Activated T-cell treated with anti-CD3 and anti-CD28 coated beads, Interleukin-2, amount 50 U/mL, for 72 hours (primary cell): ENCODE data around the gene SLC35A4. TPM values are rescaled to one million over a fixed set of nuclear protein-coding genes. Genes with fewer than 3 reads are reported as not detected.
"Not testable (repeated sequence)": the region's sequence is repeated elsewhere in the genome, so short reads cannot be mapped to it uniquely, and the experiment has no call there.

Experiments used
- ATAC-seq, 2 donors: fragments of 150-1000 bp; cut with Tn5 transposase; replicated peaks in 1 of 2; 2 replicates each; pipeline ENCODE4 v1.10.0; 2021; ENCODE audit warnings: moderate library complexity in 2 of 2, mild to moderate bottlenecking in 1 of 2
- DNase-seq, 2 donors: peaks; one replicate each; pipeline ENCODE4 v3.0.0; 2021 to 2022; ENCODE audit warnings: mixed read lengths in 1 of 2
- H3K27ac Mint-ChIP-seq: one replicate; pipeline ENCODE4 v1.8.0; 2022; ENCODE audit warnings: mild to moderate bottlenecking, moderate library complexity, mixed read lengths
- H3K27me3 Mint-ChIP-seq: one replicate; pipeline ENCODE4 v1.8.0; 2022; ENCODE audit warnings: low read depth, mixed read lengths
- H3K36me3 Mint-ChIP-seq, 2 donors: one replicate each; pipeline ENCODE4 v1.8.0; 2022; ENCODE audit warnings: mixed read lengths in 2 of 2, mild to moderate bottlenecking in 1 of 2; ENCODE audit not compliant: insufficient read depth in 2 of 2
- H3K4me1 Mint-ChIP-seq: one replicate; pipeline ENCODE4 v1.8.0; 2022; ENCODE audit warnings: low read depth, mixed read lengths
- H3K4me3 Mint-ChIP-seq, 2 donors: one replicate each; pipeline ENCODE4 v1.8.0; 2022; ENCODE audit warnings: mild to moderate bottlenecking in 2 of 2, mixed read lengths in 2 of 2, moderate library complexity in 2 of 2
- H3K9me3 Mint-ChIP-seq, 2 donors: one replicate each; pipeline ENCODE4 v1.8.0; 2022; ENCODE audit warnings: mixed read lengths in 2 of 2
- total RNA-seq, 2 donors: library from RNA; stranded (reverse); gene quantifications; one replicate each; pipeline ENCODE4 v1.2.3, GENCODE V29; 2022

SLC35A4 gene
- total RNA-seq, 2 donors from 2014 or later, result 52.7 to 69.3 TPM

DNA sequence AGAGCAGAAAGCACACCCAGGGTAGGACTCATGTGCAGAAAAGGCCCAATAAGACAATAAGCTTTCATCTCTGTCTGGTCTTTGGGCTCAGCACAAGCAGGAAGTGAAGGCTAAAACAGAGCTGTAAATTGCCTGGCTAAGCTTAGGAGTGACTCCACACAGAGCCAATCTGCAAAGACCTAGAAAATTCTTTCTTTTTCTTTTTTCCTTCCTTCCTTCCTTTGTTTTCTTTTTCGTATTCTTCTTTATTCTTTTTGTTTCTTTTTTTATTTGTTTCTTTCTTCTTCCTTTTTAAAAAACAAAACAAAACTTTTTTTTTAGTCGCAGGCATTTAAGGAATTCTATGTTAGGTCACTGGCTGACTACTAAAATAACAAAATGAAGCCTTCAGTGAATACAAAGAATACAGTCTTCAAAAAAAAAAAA lies 12.2 kb downstream of the SLC35A4 start:
- ATAC-seq, result no peak

DNA sequence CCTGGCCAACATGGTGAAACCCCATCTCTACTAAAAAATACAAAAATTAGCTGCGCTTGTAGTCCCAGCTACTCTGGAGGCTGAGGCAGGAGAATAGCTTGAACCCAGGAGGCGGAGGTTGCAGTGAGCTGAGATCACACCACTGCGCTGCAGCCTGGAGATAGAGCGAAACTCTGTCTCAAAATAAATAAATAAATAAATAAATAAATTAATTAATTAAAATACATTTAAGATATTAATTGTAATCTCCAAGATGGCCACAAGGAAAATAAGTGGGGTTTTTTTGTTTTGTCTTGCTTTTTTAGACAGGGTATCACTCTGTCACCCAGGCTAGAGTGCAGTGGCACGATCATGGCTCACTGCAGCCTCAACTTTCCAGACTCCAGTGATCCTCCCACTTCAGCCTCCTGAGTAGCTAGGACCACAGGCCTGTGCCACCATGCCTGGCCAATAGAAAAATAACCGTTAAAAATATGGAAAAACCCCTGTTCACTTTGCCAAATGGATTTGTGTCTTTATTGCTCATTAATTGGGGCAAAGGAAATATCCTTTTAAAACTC lies 14.6 kb downstream of the SLC35A4 start:
- H3K27ac Mint-ChIP-seq, H3K27me3 Mint-ChIP-seq, H3K9me3 Mint-ChIP-seq, H3K4me3 Mint-ChIP-seq, H3K36me3 Mint-ChIP-seq, ATAC-seq, H3K4me1 Mint-ChIP-seq, DNase-seq: not testable (repeated sequence)

More for the DNA sequence above, 12.2 kb downstream of the SLC35A4 start:
- H3K9me3 Mint-ChIP-seq, result no peaks in the 10 kb centered on the region
- H3K36me3 Mint-ChIP-seq, result no peaks in the 10 kb centered on the region
- H3K4me3 Mint-ChIP-seq, result no peak overlapping the region
- no peak overlapping the region for H3K27ac Mint-ChIP-seq
- H3K27me3 Mint-ChIP-seq, result peaks cover 6% of the 10 kb centered on the region
- no peak for DNase-seq
- no peaks in the 10 kb centered on the region for H3K4me1 Mint-ChIP-seq

DNA sequence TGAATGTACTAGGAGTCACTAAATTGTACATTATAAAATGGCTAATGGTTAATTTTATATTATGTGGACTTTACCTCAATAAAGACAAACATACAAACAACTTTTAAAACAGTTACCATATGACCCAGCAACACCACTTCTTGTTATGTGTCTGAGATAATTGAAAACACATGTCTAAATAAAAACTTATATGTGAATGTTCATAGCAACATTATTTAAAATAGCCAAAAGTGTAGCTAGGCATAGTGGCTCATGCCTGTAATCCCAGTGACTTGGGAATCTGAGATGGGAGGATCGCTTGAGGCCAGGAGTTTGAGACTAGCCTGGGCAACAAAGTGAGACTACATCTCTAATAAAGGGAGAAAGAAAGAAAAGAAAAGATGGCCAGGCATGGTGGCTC lies 22.9 kb downstream of the SLC35A4 start:
- DNase-seq, result no peak
- peaks cover 2% of the 10 kb centered on the region in 2 donors for H3K9me3 Mint-ChIP-seq
- no peaks in the 10 kb centered on the region for H3K36me3 Mint-ChIP-seq
- ATAC-seq, result no peak
- no peaks in the 10 kb centered on the region for H3K27me3 Mint-ChIP-seq
- no peak overlapping the region for H3K27ac Mint-ChIP-seq
- H3K4me1 Mint-ChIP-seq, result no peaks in the 10 kb centered on the region
- H3K4me3 Mint-ChIP-seq, result no peak overlapping the region

DNA sequence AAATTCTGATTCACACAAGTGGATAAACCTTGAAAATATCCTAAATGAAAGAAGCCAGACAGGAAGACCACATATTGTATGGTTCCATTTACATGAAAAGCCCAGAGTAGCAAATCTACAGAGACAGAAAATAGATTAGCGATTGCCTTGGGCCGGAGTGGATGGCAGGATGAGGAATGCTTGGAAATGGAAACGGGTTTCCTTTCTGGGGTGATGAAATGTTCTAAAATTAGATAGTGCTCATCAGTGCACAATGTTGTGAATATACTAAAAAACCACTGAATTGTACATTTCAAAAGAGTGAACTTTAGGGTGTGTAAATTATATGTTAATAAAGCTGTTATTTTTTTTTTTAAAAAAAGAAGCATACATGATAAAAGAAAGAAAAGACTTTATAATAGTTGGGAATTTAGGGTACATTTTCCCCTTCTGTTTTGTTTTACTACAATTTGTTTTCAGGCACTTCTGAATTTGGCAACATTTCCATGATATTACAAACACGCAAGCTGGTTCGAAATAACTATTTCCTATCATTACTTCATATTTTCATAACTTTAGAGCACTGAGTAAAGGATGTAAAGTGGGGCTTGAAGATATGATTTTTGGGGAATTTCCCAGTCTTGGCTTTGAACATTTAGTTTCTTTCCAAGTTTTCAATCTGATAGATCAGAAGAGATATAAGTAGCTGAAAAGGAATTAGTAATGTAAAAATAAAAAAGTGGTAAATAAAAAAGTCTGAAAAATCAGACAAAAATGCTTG lies 23.9 kb downstream of the SLC35A4 start:
- peaks cover 0 to 2% of the 10 kb centered on the region in 2 donors for H3K9me3 Mint-ChIP-seq
- no peaks in the 10 kb centered on the region for H3K4me1 Mint-ChIP-seq
- no peak overlapping the region for H3K4me3 Mint-ChIP-seq
- H3K27me3 Mint-ChIP-seq, result no peaks in the 10 kb centered on the region
- H3K27ac Mint-ChIP-seq, result no peak overlapping the region
- no peak for ATAC-seq
- DNase-seq, result no peak
- H3K36me3 Mint-ChIP-seq, result no peaks in the 10 kb centered on the region

DNA sequence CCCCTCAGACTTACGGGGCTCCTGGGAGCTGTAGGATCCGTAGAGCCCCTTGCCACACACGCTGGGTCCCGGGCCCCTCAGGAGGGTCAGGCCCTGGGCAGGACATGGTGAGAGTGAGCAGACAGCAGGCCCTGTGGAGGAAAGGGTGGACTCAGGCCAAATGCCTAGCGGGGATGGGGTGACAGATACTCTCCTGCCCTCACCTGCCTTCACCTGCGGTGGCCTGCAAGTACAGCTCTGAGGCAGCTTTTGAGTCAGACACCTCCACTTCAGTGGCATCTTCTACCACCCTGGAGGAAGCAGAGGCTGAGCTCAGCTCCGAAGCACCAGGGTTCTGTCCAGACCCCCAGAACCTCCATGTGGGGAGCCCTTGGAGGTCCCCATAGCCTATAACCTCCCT lies 26.2 kb downstream of the SLC35A4 start:
- Mint-ChIP-seq H3K4me1 (peaks cover 11% of the 10 kb centered on the region), H3K36me3 (no peaks in the 10 kb centered on the region), H3K27me3 (no peaks in the 10 kb centered on the region), H3K9me3 (no peaks in the 10 kb centered on the region), H3K4me3 (no peak overlapping the region), H3K27ac (no peak overlapping the region)
- no peak for DNase-seq
- ATAC-seq, result no peak

DNA sequence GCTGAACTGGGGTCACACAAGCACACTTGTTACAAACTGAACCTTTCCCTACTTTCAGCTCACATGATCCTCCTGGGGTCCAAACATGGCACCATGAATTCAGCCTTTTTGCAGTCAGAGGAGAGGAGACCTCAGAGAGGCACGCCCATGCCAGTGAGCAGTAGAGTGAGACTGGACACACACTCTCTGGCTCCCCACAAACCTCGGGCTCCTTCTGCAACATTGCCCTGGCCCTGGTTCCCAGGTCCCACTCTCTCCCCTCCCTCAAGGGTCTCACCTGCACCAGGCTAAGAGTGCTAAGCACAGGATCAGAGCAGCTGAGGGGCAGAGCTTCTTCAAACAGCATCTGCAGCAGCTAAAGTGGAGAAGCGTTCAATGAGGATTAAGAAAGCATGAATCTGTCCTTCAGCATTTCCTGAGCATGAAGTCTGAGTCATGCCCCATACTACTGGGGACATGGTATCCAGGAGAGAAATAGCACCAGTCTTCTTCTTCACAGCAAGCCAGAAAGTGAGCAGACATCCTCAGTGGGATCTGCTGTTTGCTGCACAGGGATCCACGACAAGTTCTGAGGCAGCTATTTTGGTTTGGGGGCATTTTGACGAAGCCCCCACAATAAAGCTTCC lies 27.2 kb downstream of the SLC35A4 start:
- ATAC-seq, result no peak
- Mint-ChIP-seq H3K4me3 (no peak overlapping the region), H3K9me3 (no peaks in the 10 kb centered on the region)

DNA sequence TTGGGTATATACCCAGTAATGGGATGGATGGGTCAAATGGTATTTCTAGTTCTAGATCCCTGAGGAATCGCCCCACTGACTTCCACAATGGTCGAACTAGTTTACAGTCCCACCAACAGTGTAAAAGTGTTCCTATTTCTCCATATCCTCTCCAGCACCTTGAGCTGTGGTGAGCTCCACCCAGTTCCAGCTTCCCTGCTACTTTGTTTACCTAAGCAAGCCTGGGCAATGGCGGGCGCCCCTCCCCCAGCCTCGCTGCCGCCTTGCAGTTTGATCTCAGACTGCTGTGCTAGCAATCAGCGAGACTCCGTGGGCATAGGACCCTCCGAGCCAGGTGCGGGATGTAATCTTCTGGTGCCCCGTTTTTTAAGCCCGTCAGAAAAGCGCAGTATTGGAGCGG lies 28.4 kb downstream of the SLC35A4 start:
- not testable (repeated sequence) for H3K27ac Mint-ChIP-seq, H3K36me3 Mint-ChIP-seq, DNase-seq, H3K9me3 Mint-ChIP-seq, H3K27me3 Mint-ChIP-seq, H3K4me3 Mint-ChIP-seq, ATAC-seq
- H3K4me1 Mint-ChIP-seq, result peaks cover 13% of the 10 kb centered on the region

More for the DNA sequence above, 27.2 kb downstream of the SLC35A4 start:
- Mint-ChIP-seq H3K27me3 (no peaks in the 10 kb centered on the region), H3K27ac (no peak overlapping the region), H3K36me3 (no peaks in the 10 kb centered on the region), H3K4me1 (peaks cover 13% of the 10 kb centered on the region)
- no peak for DNase-seq

DNA sequence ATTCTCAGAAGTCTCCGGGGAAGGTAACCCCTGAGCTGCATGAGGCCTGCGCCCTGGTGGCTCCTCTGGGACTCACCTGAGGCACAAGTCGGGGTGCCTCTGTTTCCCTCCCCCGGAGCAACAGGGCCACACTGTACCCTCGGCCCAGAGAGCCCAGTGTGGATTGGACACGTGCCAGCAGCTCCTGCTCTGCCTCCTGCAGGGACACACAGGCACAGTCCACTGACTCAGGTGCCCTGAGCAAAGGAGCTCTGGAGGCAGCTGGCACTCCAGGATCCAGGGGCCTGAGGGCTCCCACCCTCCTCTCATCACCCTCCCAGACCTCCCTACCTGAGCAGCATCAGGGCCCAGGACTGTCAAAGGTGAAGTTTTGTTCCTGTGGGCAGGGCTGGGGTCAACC lies 29.5 kb downstream of the SLC35A4 start:
- ATAC-seq, result no peak
- Mint-ChIP-seq H3K36me3 (no peaks in the 10 kb centered on the region), H3K27ac (no peak overlapping the region), H3K4me3 (no peak overlapping the region), H3K9me3 (no peaks in the 10 kb centered on the region), H3K4me1 (peaks cover 13% of the 10 kb centered on the region), H3K27me3 (no peaks in the 10 kb centered on the region)
- DNase-seq, result no peak

DNA sequence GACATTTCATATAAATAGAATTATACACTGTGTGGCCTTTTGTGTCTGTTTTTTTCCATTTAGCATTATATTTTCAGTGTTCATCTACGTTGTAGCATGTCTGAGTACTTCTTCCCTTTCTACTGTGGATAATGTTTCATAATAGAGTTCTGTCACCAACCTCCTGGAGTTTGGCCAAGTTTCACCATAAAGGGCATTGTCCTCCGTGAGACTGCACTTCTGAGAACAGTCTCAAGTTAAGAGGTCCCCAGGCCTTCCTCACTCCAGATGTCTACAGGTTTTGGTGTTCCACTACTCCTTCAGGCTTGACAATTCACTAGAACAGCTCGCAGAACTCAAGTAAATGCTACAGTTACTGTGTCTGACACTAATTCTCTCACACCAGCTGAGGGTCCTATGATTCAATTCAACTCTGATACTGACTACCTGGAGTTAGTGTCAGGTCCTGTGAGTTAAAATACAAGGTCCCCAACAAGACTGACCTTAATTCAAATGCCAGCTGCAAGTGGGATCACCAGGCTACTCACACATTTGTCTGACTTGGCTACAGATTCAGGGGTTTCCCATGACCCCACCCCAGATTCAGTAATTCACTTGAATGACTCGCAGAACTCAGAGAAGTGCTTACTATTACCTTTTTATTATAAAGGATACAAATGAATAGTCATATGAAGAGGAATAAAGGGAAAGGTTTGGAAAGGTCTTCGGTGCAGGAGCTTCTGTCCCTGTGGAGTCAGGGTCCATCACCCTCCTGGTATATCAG lies 31.1 kb downstream of the SLC35A4 start:
- Mint-ChIP-seq H3K9me3 (no peaks in the 10 kb centered on the region), H3K27ac (no peak overlapping the region), H3K4me3 (no peak overlapping the region), H3K27me3 (no peaks in the 10 kb centered on the region), H3K36me3 (no peaks in the 10 kb centered on the region), H3K4me1 (peaks cover 13% of the 10 kb centered on the region)
- ATAC-seq (peak in 1 of 2 donors; percentile 23), DNase-seq (no peak)

DNA sequence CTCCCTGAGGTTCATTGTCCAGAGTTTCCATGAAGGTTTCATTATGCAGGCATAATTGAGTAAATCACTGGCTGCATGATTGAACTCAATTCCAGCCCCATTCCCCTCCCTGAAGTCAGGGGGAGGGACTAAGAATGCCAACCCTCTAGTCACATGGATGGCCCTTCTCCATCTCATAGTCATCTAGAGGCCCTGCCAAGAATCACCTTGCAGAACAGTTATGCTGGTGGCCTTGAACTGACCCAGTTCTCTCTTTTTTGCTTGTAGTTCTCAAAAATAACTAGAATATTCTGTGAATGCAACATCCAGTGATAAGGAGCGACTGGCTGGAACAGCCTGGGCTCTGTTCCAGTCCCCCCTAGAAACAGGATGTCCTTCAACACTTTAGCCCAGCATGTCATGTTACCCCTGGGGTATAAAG lies 31.7 kb downstream of the SLC35A4 start:
- Mint-ChIP-seq H3K36me3 (no peaks in the 10 kb centered on the region), H3K4me1 (peaks cover 13% of the 10 kb centered on the region), H3K4me3 (no peak overlapping the region), H3K27me3 (no peaks in the 10 kb centered on the region), H3K27ac (no peak overlapping the region), H3K9me3 (no peaks in the 10 kb centered on the region)
- ATAC-seq (no peak), DNase-seq (no peak)

DNA sequence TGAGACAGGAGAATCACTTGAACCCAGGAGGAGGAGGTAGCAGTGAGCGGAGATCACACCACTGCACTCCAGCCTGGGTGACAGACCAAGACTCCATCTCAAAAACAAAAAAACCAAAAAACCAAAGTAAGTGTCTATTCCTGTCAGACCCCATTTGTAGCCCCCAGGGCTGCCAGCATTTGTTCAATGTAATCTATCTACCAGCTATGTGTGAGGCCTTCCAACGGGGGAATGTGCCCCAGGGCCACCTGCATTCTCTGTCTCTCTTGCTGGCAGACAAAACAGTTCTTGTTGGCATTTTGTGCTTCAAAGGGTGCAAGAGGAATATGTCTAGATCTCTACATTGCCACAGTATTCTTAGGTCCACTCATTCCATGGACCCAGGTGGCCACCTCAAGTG lies 34.2 kb downstream of the SLC35A4 start:
- DNase-seq, result no peak
- peaks cover 13% of the 10 kb centered on the region for H3K4me1 Mint-ChIP-seq
- ATAC-seq, result no peak

DNA sequence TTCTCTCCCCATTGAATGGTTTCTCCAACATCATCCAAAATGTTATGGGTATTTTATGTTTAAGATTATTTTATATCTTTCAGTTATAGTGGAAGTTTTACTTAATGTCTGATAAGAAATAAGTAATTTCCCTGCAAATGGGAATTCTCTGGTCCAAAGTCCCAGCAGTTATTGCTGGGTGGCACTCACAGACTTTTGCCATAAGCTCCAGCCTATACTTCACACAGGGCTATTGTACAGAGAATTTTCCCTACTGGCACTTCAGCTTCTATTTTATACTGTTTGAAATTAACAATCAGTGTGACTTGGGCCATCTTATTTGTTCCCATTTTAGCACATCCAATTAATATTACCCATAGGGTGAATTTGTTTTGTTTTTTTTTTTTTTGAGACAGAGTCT lies 35.5 kb downstream of the SLC35A4 start:
- Mint-ChIP-seq H3K4me3 (no peak overlapping the region), H3K9me3 (no peaks in the 10 kb centered on the region), H3K27me3 (no peaks in the 10 kb centered on the region), H3K36me3 (no peaks in the 10 kb centered on the region), H3K27ac (no peak overlapping the region), H3K4me1 (peaks cover 9% of the 10 kb centered on the region)
- DNase-seq, result no peak
- ATAC-seq, result no peak

More for the DNA sequence above, 34.2 kb downstream of the SLC35A4 start:
- Mint-ChIP-seq H3K9me3 (no peaks in the 10 kb centered on the region), H3K27ac (no peak overlapping the region), H3K4me3 (no peak overlapping the region), H3K27me3 (no peaks in the 10 kb centered on the region), H3K36me3 (no peaks in the 10 kb centered on the region)

DNA sequence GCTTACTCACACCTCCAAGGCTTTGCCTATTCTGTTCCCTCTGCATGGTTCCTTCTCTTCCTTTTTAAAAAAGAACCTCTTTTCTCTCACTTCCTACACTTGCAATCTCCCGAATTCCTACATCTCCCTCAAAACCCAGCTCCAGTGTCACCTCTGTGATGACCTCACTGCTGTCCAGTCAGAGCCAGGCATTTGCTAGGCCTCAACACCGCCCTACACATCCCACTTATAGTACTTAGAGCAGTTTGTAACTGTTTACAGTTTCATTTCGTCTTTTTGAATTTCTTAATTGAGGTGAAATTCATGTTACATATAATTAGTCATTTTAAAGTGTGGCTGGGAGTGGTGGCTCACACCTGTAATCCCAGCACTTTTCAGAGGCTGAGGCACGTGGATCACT lies 37.5 kb downstream of the SLC35A4 start:
- H3K36me3 Mint-ChIP-seq, result no peaks in the 10 kb centered on the region
- no peak overlapping the region for H3K4me3 Mint-ChIP-seq
- DNase-seq, result no peak
- no peaks in the 10 kb centered on the region for H3K27me3 Mint-ChIP-seq
- H3K4me1 Mint-ChIP-seq, result no peaks in the 10 kb centered on the region
- H3K27ac Mint-ChIP-seq, result no peak overlapping the region
- H3K9me3 Mint-ChIP-seq, result no peaks in the 10 kb centered on the region
- ATAC-seq, result no peak
